ENCODE measurements around the gene DFFB. TPM values are rescaled to one million over a fixed set of nuclear protein-coding genes. Genes with fewer than 3 reads are reported as not detected.

DFFB gene
- total and polyA plus RNA-seq, 2 donors (not counting 3 experiments of a cell fraction or from before 2014, with no cell fraction given) = 11.7 to 11.8 TPM

DNA sequence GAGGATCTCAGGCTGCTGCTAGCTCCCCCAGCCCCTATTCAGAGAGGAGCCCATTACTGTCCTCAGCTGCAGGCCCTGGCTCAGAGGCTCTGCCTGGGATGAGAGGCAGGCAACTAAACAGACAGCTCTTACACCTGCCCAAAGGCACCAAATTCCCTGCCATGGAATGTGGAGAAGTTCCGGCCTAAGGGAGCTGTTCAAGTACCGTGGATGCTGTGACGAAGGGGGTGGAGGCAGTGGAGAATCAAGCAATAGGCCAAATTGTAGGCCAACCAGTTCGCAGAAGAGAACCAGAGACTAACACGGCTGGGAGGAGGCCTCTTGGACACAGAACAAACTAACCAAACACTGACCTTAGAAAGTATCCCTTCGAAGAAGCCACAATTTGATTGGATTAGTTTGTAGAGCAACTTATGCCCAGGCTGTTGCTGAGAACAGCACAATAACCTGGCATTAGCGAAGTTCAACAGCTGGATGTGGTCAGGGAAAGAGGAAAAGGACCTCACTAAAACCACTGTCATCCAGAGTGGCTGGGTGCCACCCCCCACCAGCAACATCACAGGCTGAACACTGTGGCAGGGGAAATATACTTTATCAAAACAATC is 39.2 kb downstream of the DFFB start:
- TF ChIP-seq POLR2AphosphoS5 (IDR thresholded peaks at IDR 0.05; ENCODE audit: insufficient read depth, low read depth, low read length) = no peak
- no peak for TF ChIP-seq EZH2 (IDR thresholded peaks at IDR 0.05; ENCODE audit: borderline replicate concordance, low read depth, low read length, severe bottlenecking)
- TF ChIP-seq MYC (IDR thresholded peaks at IDR 0.05; ENCODE audit: low read depth, low read length) = no peak
- TF ChIP-seq, protein P1, sequence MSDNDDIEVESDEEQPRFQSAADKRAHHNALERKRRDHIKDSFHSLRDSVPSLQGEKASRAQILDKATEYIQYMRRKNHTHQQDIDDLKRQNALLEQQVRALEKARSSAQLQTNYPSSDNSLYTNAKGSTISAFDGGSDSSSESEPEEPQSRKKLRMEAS (IDR thresholded peaks at IDR 0.05; ENCODE audit: insufficient read depth, insufficient read length) = no peak
- TF ChIP-seq, protein P2, sequence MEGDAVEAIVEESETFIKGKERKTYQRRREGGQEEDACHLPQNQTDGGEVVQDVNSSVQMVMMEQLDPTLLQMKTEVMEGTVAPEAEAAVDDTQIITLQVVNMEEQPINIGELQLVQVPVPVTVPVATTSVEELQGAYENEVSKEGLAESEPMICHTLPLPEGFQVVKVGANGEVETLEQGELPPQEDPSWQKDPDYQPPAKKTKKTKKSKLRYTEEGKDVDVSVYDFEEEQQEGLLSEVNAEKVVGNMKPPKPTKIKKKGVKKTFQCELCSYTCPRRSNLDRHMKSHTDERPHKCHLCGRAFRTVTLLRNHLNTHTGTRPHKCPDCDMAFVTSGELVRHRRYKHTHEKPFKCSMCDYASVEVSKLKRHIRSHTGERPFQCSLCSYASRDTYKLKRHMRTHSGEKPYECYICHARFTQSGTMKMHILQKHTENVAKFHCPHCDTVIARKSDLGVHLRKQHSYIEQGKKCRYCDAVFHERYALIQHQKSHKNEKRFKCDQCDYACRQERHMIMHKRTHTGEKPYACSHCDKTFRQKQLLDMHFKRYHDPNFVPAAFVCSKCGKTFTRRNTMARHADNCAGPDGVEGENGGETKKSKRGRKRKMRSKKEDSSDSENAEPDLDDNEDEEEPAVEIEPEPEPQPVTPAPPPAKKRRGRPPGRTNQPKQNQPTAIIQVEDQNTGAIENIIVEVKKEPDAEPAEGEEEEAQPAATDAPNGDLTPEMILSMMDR (IDR thresholded peaks at IDR 0.05; ENCODE audit: extremely low read depth in 1 of 2, insufficient read depth in 1 of 2, low read depth in 1 of 2, low read length in 2 of 2) = no peak
- TF ChIP-seq POLR2A (IDR thresholded peaks at IDR 0.05; ENCODE audit: low read depth, low read length) = no peak
- no peak for TF ChIP-seq GATA2 (IDR thresholded peaks at IDR 0.05; ENCODE audit: insufficient read depth, insufficient read length, low read depth, low read length)
- TF ChIP-seq FOS (IDR thresholded peaks at IDR 0.05; ENCODE audit: borderline replicate concordance, insufficient read depth, low read length) = no peak
- TF ChIP-seq JUN (IDR thresholded peaks at IDR 0.05; ENCODE audit: borderline replicate concordance, insufficient read depth, insufficient read length, low read depth) = no peak
- H3K9me1 ChIP-seq (replicated peaks; ENCODE audit: control insufficient read depth, extremely low read depth, insufficient read depth, low read length) = no peaks in the 10 kb centered on the region
- H3K79me2 ChIP-seq (ENCODE audit: control insufficient read depth, insufficient read depth, low read length) = peaks cover 66% of the 10 kb centered on the region
- no peaks in the 10 kb centered on the region for H4K20me1 ChIP-seq (replicated peaks; ENCODE audit: control insufficient read depth, extremely low read depth, insufficient read depth, low read length)
- POLR2A ChIA-PET = no interaction called here
- H3K36me3 ChIP-seq (ENCODE audit: control insufficient read depth in 2 of 2, extremely low read depth in 1 of 2, insufficient read depth in 2 of 2, low read length in 2 of 2) = peaks cover 2 to 4% of the 10 kb centered on the region in 2 experiments
- H3K9me3 ChIP-seq (replicated peaks; ENCODE audit: control insufficient read depth, insufficient read depth, low read length) = no peaks in the 10 kb centered on the region
- no peak overlapping the region for H3K4me3 ChIP-seq (replicated peaks in 1 of 3; ENCODE audit: insufficient read depth in 1 of 3, low read depth in 1 of 3, low read length in 3 of 3)
- intact Hi-C loops (cut with micrococcal nuclease) = no loop called here
- dilution Hi-C loops (cut with MboI; ENCODE audit: extremely low pct_ligation_motif_present, low sequenced_read_pairs) = no loop called here
- BruUV-seq (replicated peaks) = no TSS peak
- no peak overlapping the region for H3K27ac ChIP-seq (ENCODE audit: insufficient read depth, low read depth, low read length)
- H2AFZ ChIP-seq (ENCODE audit: low read depth, low read length) = no peak overlapping the region
- CTCF ChIA-PET = no interaction called here
- H3K27me3 ChIP-seq (ENCODE audit: control insufficient read depth in 2 of 2, insufficient read depth in 2 of 2, low read length in 2 of 2) = no peaks in the 10 kb centered on the region
- no peak overlapping the region for H3K4me2 ChIP-seq (ENCODE audit: insufficient read depth, low read length)
- no peak for FAIRE-seq
- no peak for DNase-seq (ENCODE audit: low read depth, low spot score)
- H3K9ac ChIP-seq (replicated peaks; ENCODE audit: extremely low read depth, insufficient read depth, low read length) = no peak overlapping the region
- peaks cover 12% of the 10 kb centered on the region for H3K4me1 ChIP-seq (ENCODE audit: control insufficient read depth, extremely low read depth, insufficient read depth, low read length)
